GM10248 (cell line): ENCODE measurements around the gene DHRS12.
"Not testable (repeated sequence)": the region's sequence is repeated elsewhere in the genome, so short reads cannot be mapped to it uniquely, and the experiment has no call there.

ENCODE experiments used
- CTCF ChIA-PET: fragments of 300-600 bp; sonication (Branson Sonifier 250); formaldehyde crosslinking; extraction: SDS; loops from one replicate; lab custom pipeline; 2021; ENCODE audit warnings: antibody characterized with exemption; lab: Yijun Ruan, JAX
- POLR2A ChIA-PET: fragments of 350-650 bp; sonication (Branson Sonifier 250); formaldehyde crosslinking; extraction: SDS; loops from one replicate; lab custom pipeline; 2020; ENCODE audit warnings: antibody characterized with exemption; lab: Yijun Ruan, JAX
- DNase-seq: peaks from one replicate; pipeline ENCODE4 v3.0.0; 2012; ENCODE audit errors: extremely low spot score
- TF ChIP-seq, protein P1 (sequence below): IDR thresholded peaks from 2 replicates; pipeline ENCODE4 v1.5.1; 2012; ENCODE audit warnings: mild to moderate bottlenecking, low read depth; ENCODE audit errors: extremely low read depth, missing control alignments, control extremely low read depth

Gene DHRS12

DNA sequence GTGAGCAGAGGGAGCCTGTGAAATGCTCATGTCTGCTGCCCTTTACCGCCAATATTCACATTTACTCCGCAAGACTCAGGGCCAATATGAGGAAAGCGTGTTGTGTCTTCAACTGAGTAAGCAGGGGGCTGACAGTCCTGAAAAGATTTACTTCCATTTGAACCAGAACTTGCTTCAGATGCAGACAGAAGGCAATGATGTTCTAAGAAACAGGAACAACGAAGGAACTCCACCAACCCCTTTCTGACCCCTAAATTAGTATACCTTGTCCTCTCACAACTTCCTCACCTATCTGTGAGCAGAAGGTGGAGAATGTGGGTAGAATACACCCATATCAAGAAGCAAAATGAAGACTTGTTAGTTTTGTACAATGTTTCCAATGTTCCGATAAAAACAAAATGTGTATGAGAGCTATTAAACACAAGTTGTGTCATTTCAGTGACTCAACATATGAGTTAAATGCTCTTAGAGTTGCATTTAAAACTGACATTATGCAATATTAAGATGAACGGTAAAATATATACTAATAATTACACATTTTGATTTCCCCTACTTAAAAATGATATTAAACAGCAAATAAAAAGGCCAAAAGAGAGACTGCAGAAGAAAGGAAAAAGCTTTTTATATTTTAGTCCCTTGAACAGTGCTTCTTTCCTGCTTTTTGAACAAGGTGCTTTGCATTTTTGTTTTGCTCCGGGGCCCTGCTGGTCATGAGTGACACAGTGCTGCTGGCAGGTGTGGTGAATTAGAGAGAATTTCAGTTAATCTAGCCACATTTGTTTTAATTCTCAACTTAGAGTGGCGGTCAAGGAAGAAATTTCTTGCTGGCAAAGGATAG, 25.0 kb upstream of the DHRS12 start:
- CTCF ChIA-PET, result interaction anchor here (0.8 to 5.8 kb wide), 4 partner anchors 8 to 20 kb away, joined by 3 to 48 read pairs (median 3); no protein-coding TSS in a partner anchor
- TF ChIP-seq, protein P1, sequence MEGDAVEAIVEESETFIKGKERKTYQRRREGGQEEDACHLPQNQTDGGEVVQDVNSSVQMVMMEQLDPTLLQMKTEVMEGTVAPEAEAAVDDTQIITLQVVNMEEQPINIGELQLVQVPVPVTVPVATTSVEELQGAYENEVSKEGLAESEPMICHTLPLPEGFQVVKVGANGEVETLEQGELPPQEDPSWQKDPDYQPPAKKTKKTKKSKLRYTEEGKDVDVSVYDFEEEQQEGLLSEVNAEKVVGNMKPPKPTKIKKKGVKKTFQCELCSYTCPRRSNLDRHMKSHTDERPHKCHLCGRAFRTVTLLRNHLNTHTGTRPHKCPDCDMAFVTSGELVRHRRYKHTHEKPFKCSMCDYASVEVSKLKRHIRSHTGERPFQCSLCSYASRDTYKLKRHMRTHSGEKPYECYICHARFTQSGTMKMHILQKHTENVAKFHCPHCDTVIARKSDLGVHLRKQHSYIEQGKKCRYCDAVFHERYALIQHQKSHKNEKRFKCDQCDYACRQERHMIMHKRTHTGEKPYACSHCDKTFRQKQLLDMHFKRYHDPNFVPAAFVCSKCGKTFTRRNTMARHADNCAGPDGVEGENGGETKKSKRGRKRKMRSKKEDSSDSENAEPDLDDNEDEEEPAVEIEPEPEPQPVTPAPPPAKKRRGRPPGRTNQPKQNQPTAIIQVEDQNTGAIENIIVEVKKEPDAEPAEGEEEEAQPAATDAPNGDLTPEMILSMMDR, result no peak
- DNase-seq, result no peak
- POLR2A ChIA-PET, result no interaction called here

DNA sequence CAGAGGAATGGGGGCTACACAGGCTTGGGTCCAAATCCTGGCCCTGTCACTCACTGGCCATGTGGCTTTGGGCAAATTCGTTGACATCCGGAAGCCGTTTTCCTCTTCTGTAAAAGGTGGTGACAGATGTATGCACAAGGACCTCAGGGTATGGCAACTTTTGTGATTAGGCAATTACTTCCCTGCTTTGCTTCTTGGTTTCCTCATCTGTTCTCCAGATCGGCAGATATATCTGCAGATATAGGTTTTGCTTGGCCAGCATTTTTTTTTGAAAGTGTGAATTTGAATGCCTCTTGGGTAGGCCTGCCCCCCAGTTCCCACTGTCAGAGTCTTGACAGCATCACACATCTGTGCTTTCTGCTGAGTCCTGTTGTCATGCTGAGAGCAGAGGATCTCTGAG, 23.3 kb upstream of the DHRS12 start:
- ChIA-PET CTCF (interaction anchor here (1.0 to 5.8 kb wide), 4 partner anchors 9 to 301 kb away, joined by 3 to 48 read pairs (median 4); no protein-coding TSS in a partner anchor), POLR2A (no interaction called here)
- TF ChIP-seq, protein P1, result no peak
- no peak for DNase-seq

DNA sequence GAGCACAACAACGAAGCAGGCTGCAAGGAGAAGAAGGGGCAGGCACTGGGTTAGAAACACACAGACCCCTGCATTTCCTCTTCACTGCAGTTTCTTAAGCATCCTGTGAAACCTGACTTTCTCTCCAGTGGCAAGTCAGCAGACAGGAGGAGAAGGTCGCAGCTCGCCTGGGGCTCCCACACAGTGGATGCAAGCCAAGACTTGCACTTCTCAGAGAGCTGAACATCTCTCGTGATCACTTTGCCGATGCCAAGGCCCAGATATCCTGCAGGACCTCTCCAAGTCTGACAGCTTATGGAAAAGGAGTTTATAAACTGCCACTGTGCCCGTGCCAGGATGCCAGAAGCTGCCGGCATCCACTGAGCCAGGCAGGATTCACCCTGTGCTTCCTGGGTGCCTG, 22.6 kb upstream of the DHRS12 start:
- CTCF ChIA-PET, result interaction anchor here (1.1 to 5.8 kb wide), 3 partner anchors 9 to 540 kb away, joined by 3 to 48 read pairs (median 3); no protein-coding TSS in a partner anchor
- TF ChIP-seq, protein P1, result no peak
- no peak for DNase-seq
- POLR2A ChIA-PET, result interaction anchor here (0.6 kb wide), 1 partner anchor 204 kb away, joined by 5 read pairs; no protein-coding TSS in a partner anchor

DNA sequence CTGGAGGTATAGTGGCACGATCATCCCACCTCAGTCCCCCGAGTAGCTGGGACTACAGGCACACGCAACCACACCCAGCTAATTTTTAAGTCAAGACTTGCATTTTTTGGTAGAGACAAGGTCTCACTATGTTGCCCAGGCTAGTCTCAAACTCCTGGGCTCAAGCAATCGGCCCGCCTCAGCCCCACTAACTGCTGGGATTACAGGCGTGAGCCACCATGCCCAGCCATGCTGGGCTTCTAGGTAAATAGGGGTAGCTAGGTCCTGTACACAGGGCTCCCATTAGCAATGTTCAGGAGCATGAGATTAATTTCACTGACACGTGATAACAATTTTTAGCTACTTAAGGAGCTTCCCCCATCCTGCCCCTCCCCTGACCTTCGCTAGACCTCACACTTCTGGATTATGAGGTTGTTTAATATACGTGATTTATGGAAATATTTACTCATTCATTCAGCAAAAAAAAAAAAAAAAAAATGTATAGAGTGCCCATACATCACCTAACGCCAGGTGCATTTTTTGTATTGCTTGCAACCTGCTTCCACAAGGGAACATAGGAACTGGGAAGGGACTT, 21.8 kb upstream of the DHRS12 start:
- no peak for DNase-seq
- CTCF ChIA-PET, result interaction anchor here (0.9 to 5.8 kb wide), 5 partner anchors 8 to 540 kb away, joined by 3 to 48 read pairs (median 3); partner anchors contain the start of gene TMEM272
- POLR2A ChIA-PET, result interaction anchor here (0.7 kb wide), 1 partner anchor 15 kb away, joined by 5 read pairs; no protein-coding TSS in a partner anchor
- TF ChIP-seq, protein P1, result no peak

DNA sequence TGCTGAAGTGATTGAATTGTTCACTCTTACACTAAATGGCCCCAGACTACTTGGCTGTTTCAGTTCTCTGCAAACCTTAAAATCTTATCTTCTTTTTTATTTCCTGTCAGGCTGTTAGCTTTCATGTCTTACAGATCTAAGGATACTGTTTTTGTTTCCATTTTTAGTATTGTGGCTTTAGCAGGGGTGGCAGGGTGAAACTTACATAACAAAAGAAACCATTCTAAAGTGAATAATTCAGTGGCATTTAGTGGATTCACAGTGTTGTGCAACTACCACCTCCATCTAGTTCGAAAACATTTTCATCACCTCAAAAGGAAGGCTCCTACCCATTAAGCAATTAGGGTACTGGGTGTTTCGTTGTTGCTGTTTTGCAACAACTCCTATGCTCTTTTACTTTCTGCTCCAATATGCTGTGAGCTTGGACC, 21.2 kb upstream of the DHRS12 start:
- CTCF ChIA-PET, result interaction anchor here (0.9 to 5.8 kb wide), 3 partner anchors 11 to 20 kb away, joined by 3 to 48 read pairs (median 4); partner anchors contain the start of gene TMEM272
- DNase-seq, result no peak
- TF ChIP-seq, protein P1, result no peak
- POLR2A ChIA-PET, result no interaction called here

DNA sequence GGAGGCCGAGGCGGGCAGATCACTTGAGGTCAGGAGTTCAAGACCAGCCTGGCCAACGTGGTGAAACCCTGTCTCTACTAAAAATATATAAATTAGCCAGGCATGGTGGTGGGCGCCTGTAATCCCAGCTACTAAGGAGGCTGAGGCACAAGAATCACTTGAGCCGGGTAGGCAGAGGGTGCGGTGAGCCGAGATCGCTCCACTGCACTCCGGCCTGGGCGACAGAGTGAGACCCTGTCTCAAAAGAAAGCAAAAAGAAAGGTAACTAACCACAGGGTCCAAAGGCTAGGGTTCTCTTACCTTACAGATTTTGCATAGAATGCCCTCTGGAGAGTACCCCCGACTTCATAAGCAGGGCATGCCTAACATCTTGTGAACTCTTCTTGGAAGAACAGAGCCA, 20.7 kb upstream of the DHRS12 start:
- DNase-seq, POLR2A ChIA-PET: not testable (repeated sequence)
- CTCF ChIA-PET, result interaction anchor here (5.8 kb wide), 1 partner anchor 10 kb away, joined by 48 read pairs; no protein-coding TSS in a partner anchor

DNA sequence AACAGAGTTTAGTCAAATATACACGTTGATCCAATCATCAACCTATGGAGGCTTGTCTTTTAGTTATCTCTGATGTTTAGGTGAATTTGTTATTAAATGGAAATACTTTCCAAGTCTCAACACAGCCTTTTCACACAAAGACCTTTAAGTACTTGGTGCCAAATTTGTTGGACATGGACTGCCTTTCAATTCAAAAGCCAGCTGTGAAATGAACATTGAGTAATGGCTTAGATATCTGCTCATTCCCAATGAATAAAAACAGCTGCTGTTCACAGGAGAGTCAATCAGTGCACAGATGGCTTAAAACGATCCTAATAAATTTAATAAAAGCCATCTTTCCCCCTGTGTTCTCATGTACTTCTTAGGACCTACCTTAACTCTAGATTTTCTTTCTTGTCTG, 19.9 kb upstream of the DHRS12 start:
- ChIA-PET CTCF (interaction anchor here (1.0 kb wide), 1 partner anchor 8 kb away, joined by 4 read pairs; no protein-coding TSS in a partner anchor), POLR2A (no interaction called here)
- TF ChIP-seq, protein P1, result no peak
- no peak for DNase-seq
